Neural progenitor cell (in vitro differentiated cells): ENCODE measurements around the gene CCDC178.

Experiments
- EZH2 ChIP-seq: fragments of 200-600 bp; sonication (generic); IDR thresholded peaks from 2 replicates; pipeline ENCODE4 v1.6.1; 2017; ENCODE audit warnings: antibody characterized with exemption, mild to moderate bottlenecking, moderate library complexity
- TF ChIP-seq, protein P1 (sequence below): fragments of 200-600 bp; sonication (generic); IDR thresholded peaks from 2 replicates; pipeline ENCODE4 v1.5.1; 2017; ENCODE audit warnings: antibody characterized with exemption, mild to moderate bottlenecking

DNA sequence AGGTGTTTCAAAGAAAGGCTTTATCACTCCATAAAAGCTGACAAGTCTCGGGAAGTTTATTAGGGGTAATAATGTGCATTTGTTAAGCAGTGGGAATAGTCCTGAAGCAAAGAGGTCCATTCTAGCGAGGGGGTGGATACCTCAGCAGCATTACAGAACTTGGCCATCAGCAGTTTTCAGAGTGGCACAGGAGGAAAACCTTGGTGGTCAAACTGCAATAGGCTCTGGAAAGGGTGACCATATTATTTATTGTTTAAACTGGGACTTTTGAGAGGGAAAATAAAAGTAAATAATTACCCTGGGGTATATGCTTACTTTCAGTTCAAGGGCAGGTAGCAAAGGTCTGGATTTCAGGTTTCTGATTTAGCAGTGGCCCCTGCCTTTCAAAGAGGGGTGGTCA is 552.2 kb downstream of the CCDC178 start:
- TF ChIP-seq, protein P1, sequence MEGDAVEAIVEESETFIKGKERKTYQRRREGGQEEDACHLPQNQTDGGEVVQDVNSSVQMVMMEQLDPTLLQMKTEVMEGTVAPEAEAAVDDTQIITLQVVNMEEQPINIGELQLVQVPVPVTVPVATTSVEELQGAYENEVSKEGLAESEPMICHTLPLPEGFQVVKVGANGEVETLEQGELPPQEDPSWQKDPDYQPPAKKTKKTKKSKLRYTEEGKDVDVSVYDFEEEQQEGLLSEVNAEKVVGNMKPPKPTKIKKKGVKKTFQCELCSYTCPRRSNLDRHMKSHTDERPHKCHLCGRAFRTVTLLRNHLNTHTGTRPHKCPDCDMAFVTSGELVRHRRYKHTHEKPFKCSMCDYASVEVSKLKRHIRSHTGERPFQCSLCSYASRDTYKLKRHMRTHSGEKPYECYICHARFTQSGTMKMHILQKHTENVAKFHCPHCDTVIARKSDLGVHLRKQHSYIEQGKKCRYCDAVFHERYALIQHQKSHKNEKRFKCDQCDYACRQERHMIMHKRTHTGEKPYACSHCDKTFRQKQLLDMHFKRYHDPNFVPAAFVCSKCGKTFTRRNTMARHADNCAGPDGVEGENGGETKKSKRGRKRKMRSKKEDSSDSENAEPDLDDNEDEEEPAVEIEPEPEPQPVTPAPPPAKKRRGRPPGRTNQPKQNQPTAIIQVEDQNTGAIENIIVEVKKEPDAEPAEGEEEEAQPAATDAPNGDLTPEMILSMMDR: no peak
- TF ChIP-seq EZH2: no peak
